Osteocyte (in vitro differentiated cells): Measurements from ENCODE around the gene PTPN11. TPM values are rescaled to one million over a fixed set of nuclear protein-coding genes. Genes with fewer than 3 reads are reported as not detected.

Experiments used
- DNase-seq: peaks from one replicate; pipeline ENCODE4 v3.0.0; 2021; ENCODE audit warnings: mixed read lengths; ENCODE audit not compliant: unreplicated experiment; ENCODE audit errors: extremely low spot score
- H3K27ac Mint-ChIP-seq: one replicate; pipeline ENCODE4 v1.8.0; 2021; ENCODE audit warnings: mild to moderate bottlenecking, mixed read lengths; ENCODE audit not compliant: unreplicated experiment
- H3K27me3 Mint-ChIP-seq: one replicate; pipeline ENCODE4 v1.8.0; 2021; ENCODE audit warnings: mixed read lengths; ENCODE audit not compliant: unreplicated experiment
- H3K36me3 Mint-ChIP-seq: one replicate; pipeline ENCODE4 v1.8.0; 2021; ENCODE audit warnings: mixed read lengths; ENCODE audit not compliant: unreplicated experiment
- H3K4me1 Mint-ChIP-seq: one replicate; pipeline ENCODE4 v1.8.0; 2021; ENCODE audit warnings: mixed read lengths; ENCODE audit not compliant: unreplicated experiment
- H3K4me3 Mint-ChIP-seq: one replicate; pipeline ENCODE4 v1.8.0; 2021; ENCODE audit warnings: mild to moderate bottlenecking, moderate library complexity, mixed read lengths; ENCODE audit not compliant: unreplicated experiment
- H3K9me3 Mint-ChIP-seq: one replicate; pipeline ENCODE4 v1.8.0; 2021; ENCODE audit warnings: mixed read lengths; ENCODE audit not compliant: unreplicated experiment
- total RNA-seq: library from RNA; stranded (reverse); gene quantifications from 2 replicates; pipeline ENCODE4 v1.2.1, GENCODE V29; 2021
- TF ChIP-seq, protein P1 (sequence below): fragments of 200-600 bp; sonication (generic); IDR thresholded peaks from 2 replicates; pipeline ENCODE4 v1.5.0; 2021; ENCODE audit warnings: antibody characterized with exemption, mild to moderate bottlenecking, moderate library complexity

PTPN11 gene
- total RNA-seq, 1 donor from 2014 or later: 102 TPM

DNA sequence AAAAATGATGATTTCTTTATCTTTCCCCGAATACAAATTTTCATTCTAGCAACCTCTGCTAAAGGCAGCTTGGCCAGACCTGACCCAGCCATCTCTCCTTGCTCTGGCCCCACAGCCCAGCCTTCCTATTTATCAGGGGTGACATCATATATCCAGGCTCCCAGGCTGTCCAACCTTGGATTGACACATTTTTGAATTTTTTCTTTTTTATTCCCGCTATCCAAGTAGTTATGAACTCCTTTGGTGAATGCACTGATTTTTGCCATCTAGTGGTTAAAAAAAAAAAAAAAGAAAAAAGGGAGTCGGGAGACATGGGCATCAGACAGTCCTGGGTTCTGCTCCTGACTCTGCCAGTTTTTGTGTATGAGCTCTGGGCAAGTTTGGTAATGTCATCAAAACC, 120.5 kb downstream of the PTPN11 start:
- Mint-ChIP-seq H3K4me1 (peaks cover 5% of the 10 kb centered on the region), H3K4me3 (no peak overlapping the region), H3K27me3 (no peaks in the 10 kb centered on the region), H3K36me3 (no peaks in the 10 kb centered on the region), H3K27ac (no peak overlapping the region), H3K9me3 (no peaks in the 10 kb centered on the region)
- no peak for DNase-seq
- TF ChIP-seq, protein P1, sequence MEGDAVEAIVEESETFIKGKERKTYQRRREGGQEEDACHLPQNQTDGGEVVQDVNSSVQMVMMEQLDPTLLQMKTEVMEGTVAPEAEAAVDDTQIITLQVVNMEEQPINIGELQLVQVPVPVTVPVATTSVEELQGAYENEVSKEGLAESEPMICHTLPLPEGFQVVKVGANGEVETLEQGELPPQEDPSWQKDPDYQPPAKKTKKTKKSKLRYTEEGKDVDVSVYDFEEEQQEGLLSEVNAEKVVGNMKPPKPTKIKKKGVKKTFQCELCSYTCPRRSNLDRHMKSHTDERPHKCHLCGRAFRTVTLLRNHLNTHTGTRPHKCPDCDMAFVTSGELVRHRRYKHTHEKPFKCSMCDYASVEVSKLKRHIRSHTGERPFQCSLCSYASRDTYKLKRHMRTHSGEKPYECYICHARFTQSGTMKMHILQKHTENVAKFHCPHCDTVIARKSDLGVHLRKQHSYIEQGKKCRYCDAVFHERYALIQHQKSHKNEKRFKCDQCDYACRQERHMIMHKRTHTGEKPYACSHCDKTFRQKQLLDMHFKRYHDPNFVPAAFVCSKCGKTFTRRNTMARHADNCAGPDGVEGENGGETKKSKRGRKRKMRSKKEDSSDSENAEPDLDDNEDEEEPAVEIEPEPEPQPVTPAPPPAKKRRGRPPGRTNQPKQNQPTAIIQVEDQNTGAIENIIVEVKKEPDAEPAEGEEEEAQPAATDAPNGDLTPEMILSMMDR: no peak

DNA sequence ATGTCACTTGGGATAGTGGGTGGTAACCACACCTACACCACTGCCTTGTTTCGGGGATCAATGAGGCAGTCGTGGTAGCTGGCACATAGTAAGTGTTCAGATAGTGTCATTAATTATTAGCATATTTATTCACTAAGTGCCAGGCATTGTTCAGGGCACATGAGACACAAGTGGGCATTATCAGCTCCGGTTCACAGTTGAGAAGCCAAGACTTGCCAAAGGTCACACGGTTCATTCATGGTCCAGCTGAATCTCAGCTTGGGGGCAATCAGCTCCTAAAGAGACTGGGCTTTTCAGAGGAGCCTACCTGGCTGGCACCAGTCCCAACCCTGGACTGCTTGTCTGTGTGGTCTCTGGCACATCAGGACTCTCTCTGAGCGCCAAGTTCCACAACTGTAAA, 121.3 kb downstream of the PTPN11 start:
- DNase-seq: no peak
- no peak overlapping the region for H3K4me3 Mint-ChIP-seq
- TF ChIP-seq, protein P1: no peak

DNA sequence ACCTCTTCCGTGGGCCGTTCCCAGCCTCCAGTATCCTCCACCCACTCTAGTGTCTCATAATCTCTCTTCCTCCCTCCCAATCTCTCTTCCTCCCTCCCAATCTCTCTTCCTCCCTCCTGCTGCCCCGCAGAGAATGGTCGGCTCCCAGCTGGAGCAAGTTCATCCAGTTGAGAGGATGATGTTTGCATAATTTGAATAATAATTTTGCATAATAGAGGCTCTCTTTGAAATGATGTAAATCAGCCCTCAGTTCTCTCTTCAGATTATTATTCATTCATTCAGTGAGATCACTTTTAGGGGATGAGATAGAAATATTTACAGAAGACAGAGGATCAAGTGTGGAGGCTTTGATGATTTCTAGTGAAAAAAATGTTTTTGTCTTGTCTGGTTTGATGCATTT, 125.0 kb downstream of the PTPN11 start:
- TF ChIP-seq, protein P1: no peak
- no peak overlapping the region for H3K4me3 Mint-ChIP-seq
- H3K4me1 Mint-ChIP-seq: no peaks in the 10 kb centered on the region
- no peak for DNase-seq
- H3K36me3 Mint-ChIP-seq: no peaks in the 10 kb centered on the region
- H3K9me3 Mint-ChIP-seq: no peaks in the 10 kb centered on the region
- no peak overlapping the region for H3K27ac Mint-ChIP-seq
- no peaks in the 10 kb centered on the region for H3K27me3 Mint-ChIP-seq

More for the DNA sequence above, 121.3 kb downstream of the PTPN11 start:
- H3K4me1 Mint-ChIP-seq: peaks cover 5% of the 10 kb centered on the region
- no peaks in the 10 kb centered on the region for H3K9me3 Mint-ChIP-seq
- no peaks in the 10 kb centered on the region for H3K27me3 Mint-ChIP-seq
- H3K36me3 Mint-ChIP-seq: no peaks in the 10 kb centered on the region
- no peak overlapping the region for H3K27ac Mint-ChIP-seq

DNA sequence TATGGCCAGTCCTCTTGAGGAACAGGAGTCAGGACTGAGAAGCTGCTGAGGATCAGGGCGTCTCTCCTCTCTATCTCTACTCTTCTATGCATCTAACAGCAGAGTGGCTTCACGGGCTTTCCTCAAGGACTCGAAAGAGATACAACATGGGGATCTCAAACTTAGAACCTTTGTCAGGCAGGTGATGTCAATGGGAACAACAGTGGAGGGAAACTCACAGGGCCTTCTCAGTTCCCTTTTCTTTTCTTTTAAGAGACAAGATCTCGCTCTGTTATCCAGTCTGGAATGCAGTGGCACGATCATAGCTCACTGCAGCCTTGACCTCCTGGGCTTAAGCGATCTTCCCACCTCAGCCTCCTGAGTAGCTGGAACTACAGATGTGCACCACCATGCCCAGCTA, 127.6 kb downstream of the PTPN11 start:
- TF ChIP-seq, protein P1: no peak
- Mint-ChIP-seq H3K36me3 (no peaks in the 10 kb centered on the region), H3K27ac (no peak overlapping the region), H3K9me3 (no peaks in the 10 kb centered on the region), H3K27me3 (peaks cover 3% of the 10 kb centered on the region), H3K4me3 (no peak overlapping the region), H3K4me1 (no peaks in the 10 kb centered on the region)
- DNase-seq: no peak

DNA sequence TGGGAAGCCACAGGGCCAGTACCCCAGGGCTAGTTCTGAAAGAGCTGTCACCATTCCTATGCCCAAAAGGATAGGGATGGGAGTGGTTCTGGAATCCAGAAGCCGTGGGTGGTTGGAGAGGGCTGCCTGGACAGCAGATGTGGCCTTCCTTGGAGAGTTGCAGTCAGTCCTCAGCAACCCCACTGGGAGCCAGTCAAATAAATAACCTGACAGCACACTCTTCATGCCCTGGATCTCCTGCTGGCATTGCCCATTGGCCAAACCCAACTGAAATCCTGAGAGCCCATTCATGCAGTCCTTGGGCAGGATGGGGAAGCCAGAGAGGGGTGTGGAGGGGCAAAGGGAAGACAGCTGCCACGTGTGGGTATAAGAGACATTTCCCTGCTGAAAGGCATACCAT, 128.2 kb downstream of the PTPN11 start:
- Mint-ChIP-seq H3K4me1 (no peaks in the 10 kb centered on the region), H3K4me3 (no peak overlapping the region), H3K36me3 (no peaks in the 10 kb centered on the region), H3K27me3 (peaks cover 3% of the 10 kb centered on the region), H3K9me3 (no peaks in the 10 kb centered on the region), H3K27ac (no peak overlapping the region)
- TF ChIP-seq, protein P1: no peak
- no peak for DNase-seq
